A549 (cell line): ENCODE data around the gene NUDT9. TPM values are rescaled to one million over a fixed set of nuclear protein-coding genes. Genes with fewer than 3 reads are reported as not detected.

ENCODE experiments used
- ATAC-seq, 2 experiments: fragments of 200-7000 bp in 1 of 2; fragments of >200 bp in 1 of 2; cut with Nextera tagmentation in 1 of 2; cut with Tn5 transposase in 1 of 2; 3 replicates each; pipeline versions ENCODE4 v1.8.0 to v1.9.1; 2018 to 2020; ENCODE audit warnings: mild to moderate bottlenecking in 1 of 2, moderate library complexity in 1 of 2
- CTCF ChIA-PET: fragments of 300-600 bp; sonication (Branson Sonifier 250); formaldehyde crosslinking; extraction: SDS; loops from one replicate; lab custom pipeline; 2021; ENCODE audit warnings: antibody characterized with exemption, inconsistent platforms; lab: Yijun Ruan, JAX
- POLR2A ChIA-PET: fragments of 350-600 bp; formaldehyde crosslinking; extraction: SDS; loops from one replicate; lab custom pipeline; 2021; ENCODE audit warnings: antibody characterized with exemption, inconsistent platforms; lab: Yijun Ruan, JAX
- DNase-seq, 2 experiments: peaks; one replicate each; pipeline versions ENCODE4 v3.0.0 to v3.0.0-alpha.2; 2011 to 2016; ENCODE audit warnings: low read depth in 1 of 2, low spot score in 1 of 2
- FAIRE-seq: peaks from 2 replicates; lab custom pipeline; 2011; peaks lifted over from hg19 to GRCh38; lab: Jason Lieb, UNC
- H3K27ac ChIP-seq, 2 experiments: fragments of >200 bp; sonication (Bioruptor Twin); formaldehyde crosslinking; 3 replicates each; pipeline ENCODE4 v1.5.1; 2016 to 2017
- H3K4me1 ChIP-seq: fragments of >200 bp; sonication (Bioruptor Twin); formaldehyde crosslinking; 3 replicates; pipeline ENCODE4 v1.6.1; 2016
- H3K4me2 ChIP-seq: fragments of >200 bp; sonication (Bioruptor Twin); formaldehyde crosslinking; 3 replicates; pipeline ENCODE4 v1.6.1; 2016
- H3K4me3 ChIP-seq: fragments of >200 bp; sonication (Bioruptor Twin); formaldehyde crosslinking; 3 replicates; pipeline ENCODE4 v1.5.1; 2016
- H3K9me3 ChIP-seq: fragments of >200 bp; sonication (Bioruptor Twin); formaldehyde crosslinking; 3 replicates; pipeline ENCODE4 v1.6.1; 2016
- CBX8 ChIP-seq: fragments of 200-600 bp; sonication (generic); IDR thresholded peaks from 2 replicates; pipeline ENCODE4 v1.6.1; 2016
- CEBPB ChIP-seq, 2 experiments: fragments of >200 bp in 1 of 2; sonication (Bioruptor Twin) in 1 of 2; formaldehyde crosslinking in 1 of 2; IDR thresholded peaks; 2 replicates each; pipeline ENCODE4 v1.6.1; 2012 to 2016
- CTCF ChIP-seq: fragments of >200 bp; sonication (Bioruptor Twin); formaldehyde crosslinking; IDR thresholded peaks from 3 replicates; pipeline ENCODE4 v1.5.1; 2016
- EHMT2 ChIP-seq: fragments of 200-600 bp; sonication (generic); IDR thresholded peaks from 2 replicates; pipeline ENCODE4 v1.6.1; 2016; ENCODE audit warnings: antibody characterized with exemption, low read depth, mild to moderate bottlenecking, moderate library complexity
- ELK1 ChIP-seq: fragments of 150-350 bp; IDR thresholded peaks from 2 replicates; pipeline ENCODE4 v1.6.1; 2014; ENCODE audit warnings: low read depth, mild to moderate bottlenecking, low read length
- HES2 ChIP-seq: fragments of >200 bp; sonication (Bioruptor Twin); formaldehyde crosslinking; IDR thresholded peaks from 2 replicates; pipeline ENCODE4 v1.6.1; 2016
- HOXB13 ChIP-seq: fragments of 250-450 bp; sonication (Bioruptor Pico); IDR thresholded peaks from 2 replicates; pipeline ENCODE4 v1.5.0; 2020; ENCODE audit warnings: low read depth, mild to moderate bottlenecking, moderate library complexity
- JUN ChIP-seq, 2 experiments: fragments of >200 bp; sonication (Bioruptor Twin); formaldehyde crosslinking; IDR thresholded peaks; 2 replicates in 1 of 2; 3 replicates in 1 of 2; pipeline ENCODE4 v1.6.1; 2016 to 2017
- MAFK ChIP-seq: fragments of 450-650 bp; IDR thresholded peaks from 2 replicates; pipeline ENCODE4 v1.6.1; 2014; ENCODE audit not compliant: partially characterized antibody
- MAX ChIP-seq: IDR thresholded peaks from 2 replicates; pipeline ENCODE4 v1.6.1; 2012
- MAZ ChIP-seq: fragments of 150-350 bp; IDR thresholded peaks from 2 replicates; pipeline ENCODE4 v1.6.1; 2014; ENCODE audit warnings: antibody characterized with exemption, low read depth, low read length, borderline replicate concordance
- MYC ChIP-seq: IDR thresholded peaks from 2 replicates; pipeline ENCODE4 v1.6.1; 2012; ENCODE audit warnings: mild to moderate bottlenecking, inconsistent platforms, low read length, improper control_type of control experiment, borderline replicate concordance
- NPAS2 ChIP-seq: fragments of 250-450 bp; sonication (Bioruptor Pico); IDR thresholded peaks from 2 replicates; pipeline ENCODE4 v1.8.0; 2022; ENCODE audit warnings: mild to moderate bottlenecking, moderate library complexity, borderline replicate concordance
- RFX5 ChIP-seq: fragments of 450-650 bp; IDR thresholded peaks from 2 replicates; pipeline ENCODE4 v1.7.1; 2014; ENCODE audit warnings: antibody characterized with exemption, mild to moderate bottlenecking, moderate library complexity
- RNF2 ChIP-seq: fragments of 200-600 bp; sonication (generic); IDR thresholded peaks from 2 replicates; pipeline ENCODE4 v1.6.1; 2016; ENCODE audit warnings: low read depth, mild to moderate bottlenecking, antibody characterized with exemption, moderate library complexity, borderline replicate concordance
- SMC3 ChIP-seq: fragments of >200 bp; sonication (Bioruptor Twin); formaldehyde crosslinking; IDR thresholded peaks from 3 replicates; pipeline ENCODE4 v1.6.1; 2018; ENCODE audit warnings: inconsistent platforms
- TFCP2L1 ChIP-seq: fragments of 250-450 bp; sonication (Bioruptor Pico); IDR thresholded peaks from 2 replicates; pipeline ENCODE4 v1.5.0; 2021; ENCODE audit warnings: mild to moderate bottlenecking
- ZFP36 ChIP-seq: fragments of 450-650 bp; IDR thresholded peaks from 2 replicates; pipeline ENCODE4 v1.6.1; 2014; ENCODE audit warnings: borderline replicate concordance; ENCODE audit not compliant: partially characterized antibody
- ZNF302 ChIP-seq: fragments of 250-450 bp; sonication (Bioruptor Pico); IDR thresholded peaks from 2 replicates; pipeline ENCODE4 v1.9.0; 2021; ENCODE audit warnings: inconsistent platforms, mild to moderate bottlenecking, moderate library complexity
- ZSCAN20 ChIP-seq: fragments of 250-450 bp; sonication (Bioruptor Pico); IDR thresholded peaks from 2 replicates; pipeline ENCODE4 v1.8.0; 2022; ENCODE audit warnings: mild to moderate bottlenecking, moderate library complexity
- WGBS: methylation state at CpG from one replicate; pipeline ENCODE4 v1.1.6; 2017; ENCODE audit errors: missing lambda C conversion rate; 5-methylcytosine and 5-hydroxymethylcytosine counted together
- polyA plus RNA-seq, 4 experiments: library from polyadenylated mRNA; depleted of rRNA in 3 of 4; stranded (reverse); fragments of >200 nt; fragmentation: RNase III in 1 of 4; extraction: RNeasy Plus Mini Kit Qiagen cat#74134 plus additional on column Dnase treatment in 1 of 4; gene quantifications; 2 replicates in 3 of 4; 3 replicates in 1 of 4; pipeline ENCODE4 v1.2.3, GENCODE V29; 2011 to 2017

Gene NUDT9
- polyA plus RNA-seq, 2 of the 4 experiments (the other 2 are of a cell fraction), result 36.7 to 44.0 TPM

- ChIA-PET CTCF (interaction anchor here (0.9 to 1.3 kb wide), 2 partner anchors 186 to 199 kb away, joined by 3 read pairs; no protein-coding TSS in a partner anchor), POLR2A (no interaction called here)
- FAIRE-seq (no peak), DNase-seq (peak in 1 of 2 experiments; percentile 7), ATAC-seq (no peak)
- H3K9me3 ChIP-seq, result no peaks in the 10 kb centered on the region
- TF ChIP-seq SMC3 (no peak), CTCF (0 out of 3 replicates have a peak, but pooled peaks have one; percentile 13)
- H3K4me1 ChIP-seq, result no peaks in the 10 kb centered on the region
- no peak overlapping the region for H3K4me2 ChIP-seq
- 88% methylated on average over 2 of the region's 2 CpGs for WGBS
- H3K27ac ChIP-seq, result no peak overlapping the region
- H3K4me3 ChIP-seq, result no peak overlapping the region
Observed at GRCh38 chr4:87497159-87497558, 74.8 kb downstream of the NUDT9 start.

GRCh38 chr4:87497578-87497977 lies 75.2 kb downstream of the NUDT9 start:
- no peak overlapping the region for H3K27ac ChIP-seq
- H3K9me3 ChIP-seq, result no peaks in the 10 kb centered on the region
- DNase-seq, result no peak
- ChIA-PET POLR2A (no interaction called here), CTCF (interaction anchor here (0.9 to 1.3 kb wide), 2 partner anchors 187 to 200 kb away, joined by 3 read pairs; no protein-coding TSS in a partner anchor)
- TF ChIP-seq MYC (no peak), MAFK (no peak), HOXB13 (CRISPR knock-in tag) (no peak), CTCF (no peak), RNF2 (no peak), HES2 (no peak), CEBPB (IDR thresholded peaks at IDR 0.05) (no peak), CBX8 (no peak), NPAS2 (CRISPR knock-in tag) (no peak), ELK1 (no peak), TFCP2L1 (CRISPR knock-in tag) (no peak), ZNF302 (CRISPR knock-in tag) (no peak), MAZ (no peak), MAX (no peak), RFX5 (no peak), JUN (IDR thresholded peaks at IDR 0.05) (no peak), EHMT2 (no peak), ZSCAN20 (CRISPR knock-in tag) (no peak), ZFP36 (no peak)
- no peak for FAIRE-seq
- no peak overlapping the region for H3K4me3 ChIP-seq
- WGBS, result 83% methylated on average over 3 of the region's 3 CpGs
- no peak overlapping the region for H3K4me2 ChIP-seq
- no peaks in the 10 kb centered on the region for H3K4me1 ChIP-seq
- ATAC-seq, result no peak
